ENCODE measurements around the gene SCGB1D2.
A peak's percentile ranks its signal among the peaks of the same experiment; 100 is the strongest.
"Not testable (repeated sequence)": the region's sequence is repeated elsewhere in the genome, so short reads cannot be mapped to it uniquely, and the experiment has no call there.

The SCGB1D2 gene

GRCh38 chr11:62205441-62205840, 36.6 kb upstream of the SCGB1D2 start:
- H3K27ac ChIP-seq, result no peak overlapping the region
- TF ChIP-seq ZFX (IDR thresholded peaks at IDR 0.05; ENCODE audit: borderline replicate concordance), result no peak
- TF ChIP-seq, protein P1, sequence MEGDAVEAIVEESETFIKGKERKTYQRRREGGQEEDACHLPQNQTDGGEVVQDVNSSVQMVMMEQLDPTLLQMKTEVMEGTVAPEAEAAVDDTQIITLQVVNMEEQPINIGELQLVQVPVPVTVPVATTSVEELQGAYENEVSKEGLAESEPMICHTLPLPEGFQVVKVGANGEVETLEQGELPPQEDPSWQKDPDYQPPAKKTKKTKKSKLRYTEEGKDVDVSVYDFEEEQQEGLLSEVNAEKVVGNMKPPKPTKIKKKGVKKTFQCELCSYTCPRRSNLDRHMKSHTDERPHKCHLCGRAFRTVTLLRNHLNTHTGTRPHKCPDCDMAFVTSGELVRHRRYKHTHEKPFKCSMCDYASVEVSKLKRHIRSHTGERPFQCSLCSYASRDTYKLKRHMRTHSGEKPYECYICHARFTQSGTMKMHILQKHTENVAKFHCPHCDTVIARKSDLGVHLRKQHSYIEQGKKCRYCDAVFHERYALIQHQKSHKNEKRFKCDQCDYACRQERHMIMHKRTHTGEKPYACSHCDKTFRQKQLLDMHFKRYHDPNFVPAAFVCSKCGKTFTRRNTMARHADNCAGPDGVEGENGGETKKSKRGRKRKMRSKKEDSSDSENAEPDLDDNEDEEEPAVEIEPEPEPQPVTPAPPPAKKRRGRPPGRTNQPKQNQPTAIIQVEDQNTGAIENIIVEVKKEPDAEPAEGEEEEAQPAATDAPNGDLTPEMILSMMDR (IDR thresholded peaks at IDR 0.05), result no peak

- not testable (repeated sequence) for H3K27ac ChIP-seq
Observed at GRCh38 chr11:62206276-62207066, 35.6 kb upstream of the SCGB1D2 start.

DNA sequence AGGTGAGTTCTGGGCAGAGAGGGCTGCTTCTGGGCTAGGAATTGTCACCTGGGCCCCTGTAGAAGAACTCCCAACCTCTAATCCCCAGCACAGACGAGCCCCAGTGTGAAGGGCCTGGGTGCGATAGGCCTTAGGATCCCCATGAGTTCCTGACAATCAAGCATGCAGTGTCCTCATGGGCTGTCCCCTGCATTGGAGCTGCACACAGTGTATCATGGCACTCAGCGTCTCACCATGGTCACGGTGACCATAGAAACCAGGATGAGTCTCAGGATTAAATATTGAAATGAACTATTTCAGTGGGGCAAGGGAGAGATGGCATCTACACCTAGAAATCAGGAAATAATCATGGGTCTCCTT, 33.3 kb upstream of the SCGB1D2 start:
- TF ChIP-seq ZFX (IDR thresholded peaks at IDR 0.05; ENCODE audit: borderline replicate concordance), result no peak
- TF ChIP-seq, protein P1 (IDR thresholded peaks at IDR 0.05), result no peak
- H3K27ac ChIP-seq, result no peak overlapping the region

DNA sequence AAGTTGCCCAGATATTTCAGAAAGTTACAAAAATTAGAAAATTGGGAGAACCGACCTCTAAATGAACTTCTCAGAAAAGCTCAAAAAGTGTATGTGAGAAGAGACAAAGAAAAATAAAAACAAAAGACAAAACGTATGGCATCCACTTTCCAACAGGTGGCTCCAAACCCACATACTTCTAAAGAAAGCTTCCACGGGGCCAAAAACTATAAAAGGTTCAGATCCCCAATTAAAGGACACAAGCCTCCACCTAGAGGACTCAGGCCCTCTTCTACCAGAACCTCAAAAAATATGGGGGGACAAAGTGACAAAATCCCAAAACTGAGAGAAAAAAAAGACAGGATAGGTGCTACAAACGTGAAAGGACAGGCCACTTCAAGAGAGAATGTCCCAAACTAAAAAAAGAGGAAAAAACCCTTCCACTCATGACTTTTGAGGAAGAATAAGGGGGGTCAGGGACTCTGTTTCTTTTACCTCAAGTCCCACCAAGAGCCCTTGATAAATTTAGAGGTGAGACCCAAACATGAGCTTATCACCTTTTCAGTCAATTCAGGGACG, 24.8 kb upstream of the SCGB1D2 start:
- H3K27ac ChIP-seq, result no peak overlapping the region
- TF ChIP-seq ZFX (IDR thresholded peaks at IDR 0.05; ENCODE audit: borderline replicate concordance), result no peak
- TF ChIP-seq, protein P1 (IDR thresholded peaks at IDR 0.05), result peak; percentile 79

- no peak for TF ChIP-seq ZFX (IDR thresholded peaks at IDR 0.05; ENCODE audit: borderline replicate concordance)
- TF ChIP-seq, protein P1 (IDR thresholded peaks at IDR 0.05), result no peak
- H3K27ac ChIP-seq, result no peak overlapping the region
Observed at GRCh38 chr11:62221498-62221897, 20.5 kb upstream of the SCGB1D2 start.

- TF ChIP-seq, protein P1 (IDR thresholded peaks at IDR 0.05), result no peak
- TF ChIP-seq ZFX (IDR thresholded peaks at IDR 0.05; ENCODE audit: borderline replicate concordance), result no peak
Observed at GRCh38 chr11:62223095-62223494, 18.9 kb upstream of the SCGB1D2 start.

GRCh38 chr11:62233730-62234129, 8.3 kb upstream of the SCGB1D2 start:
- no peak for TF ChIP-seq ZFX (IDR thresholded peaks at IDR 0.05; ENCODE audit: borderline replicate concordance)
- TF ChIP-seq, protein P1 (IDR thresholded peaks at IDR 0.05), result peak; percentile 57
- no peak overlapping the region for H3K27ac ChIP-seq

More at GRCh38 chr11:62223095-62223494, 18.9 kb upstream of the SCGB1D2 start:
- H3K27ac ChIP-seq, result no peak overlapping the region
